Endothelial cell (in vitro differentiated cells): ENCODE measurements around the gene SIDT2. TPM values are rescaled to one million over a fixed set of nuclear protein-coding genes. Genes with fewer than 3 reads are reported as not detected.

Experiments
- DNase-seq: peaks from one replicate; pipeline ENCODE4 v3.0.0; 2021; ENCODE audit warnings: low spot score
- H3K27ac Mint-ChIP-seq: one replicate; pipeline ENCODE4 v1.8.0; 2021; ENCODE audit warnings: mixed read lengths, inconsistent platforms; ENCODE audit not compliant: unreplicated experiment
- H3K27me3 Mint-ChIP-seq: one replicate; pipeline ENCODE4 v1.8.0; 2021; ENCODE audit warnings: mild to moderate bottlenecking, moderate library complexity, mixed read lengths, inconsistent platforms; ENCODE audit not compliant: unreplicated experiment
- H3K36me3 Mint-ChIP-seq: one replicate; pipeline ENCODE4 v1.8.0; 2021; ENCODE audit warnings: mild to moderate bottlenecking, low read depth, mixed read lengths, inconsistent platforms; ENCODE audit not compliant: unreplicated experiment
- H3K4me1 Mint-ChIP-seq: one replicate; pipeline ENCODE4 v1.8.0; 2021; ENCODE audit warnings: mild to moderate bottlenecking, mixed read lengths, inconsistent platforms; ENCODE audit not compliant: unreplicated experiment
- H3K4me3 Mint-ChIP-seq: one replicate; pipeline ENCODE4 v1.8.0; 2021; ENCODE audit warnings: mild to moderate bottlenecking, mixed read lengths, inconsistent platforms; ENCODE audit not compliant: unreplicated experiment
- H3K9me3 Mint-ChIP-seq: one replicate; pipeline ENCODE4 v1.8.0; 2021; ENCODE audit warnings: mixed read lengths, inconsistent platforms; ENCODE audit not compliant: unreplicated experiment
- total RNA-seq: library from RNA; stranded (reverse); fragmentation: NEBNext Ultra II Directional; extraction: Animal tissue kit (Norgen Biotek cat#: 25700); gene quantifications from one replicate; pipeline ENCODE4 v1.2.1, GENCODE V29; 2021; ENCODE audit not compliant: unreplicated experiment
- TF ChIP-seq, protein P1 (sequence below): fragments of 200-600 bp; sonication (generic); IDR thresholded peaks from one replicate; pipeline ENCODE4 v1.5.0; 2021; ENCODE audit warnings: antibody characterized with exemption; ENCODE audit not compliant: unreplicated experiment

Gene SIDT2
- total RNA-seq, 1 donor from 2014 or later = 41.3 TPM

- TF ChIP-seq, protein P1, sequence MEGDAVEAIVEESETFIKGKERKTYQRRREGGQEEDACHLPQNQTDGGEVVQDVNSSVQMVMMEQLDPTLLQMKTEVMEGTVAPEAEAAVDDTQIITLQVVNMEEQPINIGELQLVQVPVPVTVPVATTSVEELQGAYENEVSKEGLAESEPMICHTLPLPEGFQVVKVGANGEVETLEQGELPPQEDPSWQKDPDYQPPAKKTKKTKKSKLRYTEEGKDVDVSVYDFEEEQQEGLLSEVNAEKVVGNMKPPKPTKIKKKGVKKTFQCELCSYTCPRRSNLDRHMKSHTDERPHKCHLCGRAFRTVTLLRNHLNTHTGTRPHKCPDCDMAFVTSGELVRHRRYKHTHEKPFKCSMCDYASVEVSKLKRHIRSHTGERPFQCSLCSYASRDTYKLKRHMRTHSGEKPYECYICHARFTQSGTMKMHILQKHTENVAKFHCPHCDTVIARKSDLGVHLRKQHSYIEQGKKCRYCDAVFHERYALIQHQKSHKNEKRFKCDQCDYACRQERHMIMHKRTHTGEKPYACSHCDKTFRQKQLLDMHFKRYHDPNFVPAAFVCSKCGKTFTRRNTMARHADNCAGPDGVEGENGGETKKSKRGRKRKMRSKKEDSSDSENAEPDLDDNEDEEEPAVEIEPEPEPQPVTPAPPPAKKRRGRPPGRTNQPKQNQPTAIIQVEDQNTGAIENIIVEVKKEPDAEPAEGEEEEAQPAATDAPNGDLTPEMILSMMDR = no peak
- no peak overlapping the region for H3K4me3 Mint-ChIP-seq
- no peak for DNase-seq
- peaks cover 2% of the 10 kb centered on the region for H3K27me3 Mint-ChIP-seq
- H3K4me1 Mint-ChIP-seq = no peaks in the 10 kb centered on the region
- H3K9me3 Mint-ChIP-seq = no peaks in the 10 kb centered on the region
- no peak overlapping the region for H3K27ac Mint-ChIP-seq
- peaks cover 26% of the 10 kb centered on the region for H3K36me3 Mint-ChIP-seq
These were observed 32.1 kb downstream of the SIDT2 start for GRCh38 chr11:117210620-117211019.

- Mint-ChIP-seq H3K9me3 (no peaks in the 10 kb centered on the region), H3K4me3 (no peak overlapping the region), H3K4me1 (no peaks in the 10 kb centered on the region), H3K27ac (no peak overlapping the region), H3K36me3 (peaks cover 35% of the 10 kb centered on the region), H3K27me3 (peaks cover 2% of the 10 kb centered on the region)
- TF ChIP-seq, protein P1 = no peak
- no peak for DNase-seq
These were observed 34.3 kb downstream of the SIDT2 start for GRCh38 chr11:117212697-117213355.

DNA sequence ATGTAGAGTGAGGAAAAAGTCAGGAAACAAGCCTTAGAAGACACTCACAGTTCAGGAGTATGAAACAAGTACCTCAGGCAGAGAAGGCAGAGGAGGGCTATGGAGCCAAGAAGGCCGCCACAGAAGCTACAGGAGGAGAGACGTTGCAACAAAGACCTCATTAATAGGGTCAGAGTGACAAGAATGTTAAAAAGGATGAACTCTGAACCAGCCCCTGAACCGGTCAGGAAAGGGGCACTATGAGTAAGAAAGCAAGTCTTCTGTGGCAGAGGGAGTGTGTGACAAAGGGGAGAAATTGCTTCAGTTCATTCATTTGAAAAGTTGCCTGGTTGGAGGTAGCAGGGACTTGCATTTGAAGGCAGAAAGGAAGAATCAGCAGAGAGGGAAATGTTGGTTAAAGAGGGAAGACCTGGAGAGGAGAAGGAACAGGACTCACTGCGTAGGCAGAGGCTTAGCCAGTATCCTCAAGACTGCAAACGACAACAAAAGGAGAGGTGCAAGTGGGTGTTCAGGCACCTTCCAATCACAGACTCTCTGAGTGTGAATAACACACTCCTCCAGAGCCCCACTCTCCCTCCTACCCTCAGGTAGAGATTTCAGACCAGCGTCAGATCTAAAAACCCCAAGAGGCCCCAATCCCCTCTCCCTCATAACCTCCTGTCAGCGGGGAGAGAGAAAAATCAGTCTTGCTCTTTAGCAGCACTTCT lies 36.0 kb downstream of the SIDT2 start:
- H3K27me3 Mint-ChIP-seq = peaks cover 2% of the 10 kb centered on the region
- peaks cover 42% of the 10 kb centered on the region for H3K36me3 Mint-ChIP-seq
- no peaks in the 10 kb centered on the region for H3K9me3 Mint-ChIP-seq
- DNase-seq = no peak
- peak overlapping the region; percentile 67 for H3K27ac Mint-ChIP-seq
- peaks cover 9% of the 10 kb centered on the region for H3K4me1 Mint-ChIP-seq
- TF ChIP-seq, protein P1 = no peak
- H3K4me3 Mint-ChIP-seq = peak overlapping the region; percentile 80

DNA sequence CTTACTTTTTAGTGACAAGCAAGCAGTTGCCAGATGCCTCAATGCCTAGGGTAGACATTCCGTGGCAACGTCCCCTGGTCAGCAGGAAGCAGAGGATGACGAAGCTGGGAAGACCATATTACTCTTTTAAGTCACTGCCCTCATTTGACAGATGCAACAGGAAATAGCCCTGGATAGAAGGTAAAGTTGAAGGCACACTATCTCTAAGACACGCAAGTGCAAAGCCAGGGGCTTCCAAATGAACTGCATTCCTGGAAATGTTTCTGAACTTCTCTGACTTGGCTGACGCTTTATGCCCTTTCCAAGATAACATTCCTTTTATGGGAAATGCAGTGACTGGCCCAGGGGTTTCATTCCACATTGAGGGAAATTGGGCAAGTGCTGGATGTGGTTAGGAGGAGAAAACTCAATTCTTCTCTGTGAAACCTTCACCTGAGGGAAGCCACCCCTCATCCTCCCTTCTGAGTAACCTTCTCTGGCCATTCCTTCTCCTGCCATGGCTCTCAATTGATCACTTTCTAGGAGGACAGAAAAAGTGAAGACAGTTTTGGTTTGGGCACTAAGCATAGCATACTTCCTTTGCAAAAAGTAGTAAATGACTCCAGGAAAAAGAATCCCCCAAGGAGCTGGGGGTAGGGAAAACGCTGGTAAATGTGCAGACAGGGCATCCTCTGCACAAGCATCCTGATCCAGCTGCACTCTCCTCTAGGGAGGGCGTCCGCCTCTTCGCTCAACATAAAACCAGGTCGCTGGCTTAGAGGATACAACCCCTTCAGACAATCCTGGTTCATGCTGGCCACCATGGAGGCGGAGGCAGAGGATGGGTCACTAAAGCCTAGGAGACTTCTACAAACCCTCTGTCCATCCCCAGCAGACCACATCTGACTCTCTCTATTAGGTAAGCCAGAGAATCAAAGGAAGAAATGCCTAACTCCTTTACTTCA lies 38.9 kb downstream of the SIDT2 start:
- DNase-seq = no peak
- H3K4me1 Mint-ChIP-seq = peaks cover 12% of the 10 kb centered on the region
- peak overlapping the region; percentile 61 for H3K27ac Mint-ChIP-seq
- H3K9me3 Mint-ChIP-seq = no peaks in the 10 kb centered on the region
- H3K4me3 Mint-ChIP-seq = peak overlapping the region; percentile 56
- TF ChIP-seq, protein P1 = no peak
- peaks cover 2% of the 10 kb centered on the region for H3K27me3 Mint-ChIP-seq
- H3K36me3 Mint-ChIP-seq = peaks cover 49% of the 10 kb centered on the region
